HG02759 (cell line): ENCODE data around the gene TMEM42.

ENCODE experiments used
- ATAC-seq: cut with Tn5 transposase; IDR thresholded peaks from one replicate; pipeline ENCODE4 v1.9.1; 2021; ENCODE audit warnings: mild to moderate bottlenecking, moderate library complexity; ENCODE audit not compliant: unreplicated experiment

TMEM42 gene

DNA sequence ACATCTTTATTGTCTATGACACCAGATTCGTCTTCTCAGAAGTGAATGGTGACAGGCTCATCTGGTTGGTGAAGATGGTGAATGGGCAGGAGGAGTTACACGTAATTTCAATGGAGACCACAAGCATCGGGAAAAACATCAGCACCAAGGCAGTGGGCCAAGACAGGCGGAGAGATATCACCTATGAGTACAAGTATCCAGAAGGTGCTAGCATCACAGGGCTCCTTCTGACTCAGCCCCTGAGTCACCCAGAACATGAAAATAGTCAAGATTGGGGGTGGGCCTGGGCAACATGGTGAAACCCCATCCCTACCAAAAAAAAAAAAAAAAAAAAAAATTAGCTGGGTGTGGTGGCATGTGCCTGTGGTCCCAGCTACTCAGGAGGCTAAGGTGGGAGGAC is 45.3 kb downstream of the TMEM42 start:
- ATAC-seq, result no peak

- no peak for ATAC-seq
Observed at GRCh38 chr3:44907612-44908011, 45.9 kb downstream of the TMEM42 start.

DNA sequence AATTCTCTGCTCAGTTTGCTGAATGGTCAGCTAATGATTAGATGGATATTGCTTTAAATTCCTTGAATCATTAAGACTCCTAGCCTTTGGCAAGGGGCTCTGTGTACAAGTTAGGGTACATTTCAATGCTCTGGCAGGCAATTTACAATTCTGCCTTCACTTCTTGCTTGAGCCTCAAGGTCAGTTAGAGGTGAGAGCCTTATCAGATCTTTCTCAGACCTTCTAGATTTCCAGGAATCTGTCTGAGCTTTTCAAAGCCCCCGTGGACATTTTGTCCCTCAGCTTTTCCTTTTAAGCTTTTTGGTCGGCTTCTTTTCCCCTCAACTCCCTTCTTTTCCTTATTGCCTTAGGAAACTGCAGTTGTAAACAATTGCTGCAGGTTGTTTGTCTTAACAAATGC is 47.4 kb downstream of the TMEM42 start:
- ATAC-seq, result no peak

DNA sequence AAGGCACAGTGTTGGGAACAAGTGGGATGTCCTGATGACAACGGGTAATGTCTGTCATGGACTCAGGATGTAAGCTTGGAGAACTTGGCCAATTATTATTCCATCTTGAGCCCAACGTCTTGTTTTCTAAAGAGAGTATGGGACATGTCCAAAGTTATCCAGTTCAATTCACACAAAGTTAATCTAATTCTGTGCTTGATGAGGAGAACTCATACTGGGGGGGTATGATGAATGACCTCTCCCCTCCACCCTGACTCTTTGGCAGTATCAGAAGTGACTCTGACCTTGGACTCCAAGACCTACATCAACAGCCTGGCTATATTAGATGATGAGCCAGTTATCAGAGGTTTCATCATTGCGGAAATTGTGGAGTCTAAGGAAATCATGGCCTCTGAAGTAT is 49.0 kb downstream of the TMEM42 start:
- no peak for ATAC-seq

- no peak for ATAC-seq
Observed at GRCh38 chr3:44913868-44914468, 52.3 kb downstream of the TMEM42 start.

GRCh38 chr3:44914936-44915335 is 53.2 kb downstream of the TMEM42 start:
- no peak for ATAC-seq
